Psoas muscle (tissue), 8 donors: Measurements from ENCODE around the gene TCOF1. TPM values are rescaled to one million over a fixed set of nuclear protein-coding genes. Genes with fewer than 3 reads are reported as not detected.

Experiments
- ATAC-seq, 4 donors: fragments of 200-7000 bp; cut with Tn5 transposase; one replicate each; pipeline ENCODE4 v1.9.1; 2020; ENCODE audit warnings: moderate library complexity in 3 of 4, mild to moderate bottlenecking in 2 of 4
- DNase-seq, 2 donors: peaks; one replicate each; pipeline ENCODE4 v3.0.0-alpha.2; 2020
- H3K27ac ChIP-seq: fragments of 200-600 bp; one replicate; pipeline ENCODE4 v1.8.0; 2022
- H3K27me3 ChIP-seq, 3 donors: fragments of 200-600 bp in 1 of 3; one replicate each; pipeline versions ENCODE4 v1.6.1 to v1.8.0; 2013 to 2022; ENCODE audit warnings: low read length in 2 of 3, mild to moderate bottlenecking in 2 of 3, moderate library complexity in 1 of 3; ENCODE audit not compliant: insufficient read depth in 3 of 3
- H3K36me3 ChIP-seq, 2 donors: fragments of 200-600 bp in 1 of 2; one replicate each; pipeline versions ENCODE4 v1.6.1 to v1.8.0; 2013 to 2022; ENCODE audit warnings: low read depth in 1 of 2, mild to moderate bottlenecking in 1 of 2, moderate library complexity in 1 of 2; ENCODE audit not compliant: insufficient read depth in 1 of 2
- H3K4me1 ChIP-seq: fragments of 200-600 bp; one replicate; pipeline ENCODE4 v1.8.0; 2022
- H3K4me3 ChIP-seq: fragments of 200-600 bp; one replicate; pipeline ENCODE4 v1.8.0; 2022; ENCODE audit warnings: mild to moderate bottlenecking
- H3K9me3 ChIP-seq: fragments of 200-600 bp; one replicate; pipeline ENCODE4 v1.8.0; 2022
- WGBS, 3 donors: extraction: QIAGEN DNeasy Blood & Tissue Kit; methylation state at CpG; one replicate each; pipeline versions ENCODE4 v1.1.6 to v1.1.7; 2013; 5-methylcytosine and 5-hydroxymethylcytosine counted together
- intact Hi-C, 2 donors: fragments of 100-400 bp; cut with DNase I; formaldehyde crosslinking; loops; one replicate each; pipeline versions ENCODE4 v1.11.0 to v1.14.2; 2022
- polyA plus RNA-seq, 3 donors: library from polyadenylated mRNA; stranded (reverse); fragments of 200-250 nt; gene quantifications; one replicate each; pipeline ENCODE4 v1.2.3, GENCODE V29; 2013
- total RNA-seq, 4 donors: library from RNA; stranded (reverse); fragmentation: NEBNext Ultra II Directional in 2 of 4; extraction: Animal tissue kit (Norgen Biotek cat#: 25700) in 2 of 4; gene quantifications; one replicate each; pipeline versions ENCODE4 v1.2.1 to v1.2.4, GENCODE V29; 2021 to 2023
- TF ChIP-seq, protein P1 (sequence below): fragments of 200-600 bp; IDR thresholded peaks from one replicate; pipeline ENCODE4 v1.8.0; 2022; ENCODE audit warnings: antibody characterized with exemption
- donor health status: healthy with polysubstance abuse.
- donor health status: DM: no; HTN: no; CAD: no; lungs with moderate emphysema.
- donor health status: Bipolar disorder and iron deficiency.
- donor health status: healthy.
- donor health status: DM: yes; HTN: yes; CAD: no.
- donor health status: DM: no; HTN: no; CAD: no.
- donor health status: DM: no; HTN: no; CAD: no.
- donor health status: DM: yes; HTN: yes; CAD: no.

Gene TCOF1
- total and polyA plus RNA-seq, 7 donors, result 18.3 to 26.7 (median 24.2) TPM

GRCh38 chr5:150321784-150322183 lies 35.7 kb upstream of the TCOF1 start:
- intact Hi-C loops, result no loop called here
- no peak for DNase-seq
- Histone ChIP-seq H3K4me1 (peaks cover 9% of the 10 kb centered on the region), H3K36me3 (no peaks in the 10 kb centered on the region), H3K27ac (no peak overlapping the region), H3K4me3 (no peak overlapping the region), H3K9me3 (no peaks in the 10 kb centered on the region), H3K27me3 (no peaks in the 10 kb centered on the region)
- ATAC-seq, result no peak
- TF ChIP-seq, protein P1, sequence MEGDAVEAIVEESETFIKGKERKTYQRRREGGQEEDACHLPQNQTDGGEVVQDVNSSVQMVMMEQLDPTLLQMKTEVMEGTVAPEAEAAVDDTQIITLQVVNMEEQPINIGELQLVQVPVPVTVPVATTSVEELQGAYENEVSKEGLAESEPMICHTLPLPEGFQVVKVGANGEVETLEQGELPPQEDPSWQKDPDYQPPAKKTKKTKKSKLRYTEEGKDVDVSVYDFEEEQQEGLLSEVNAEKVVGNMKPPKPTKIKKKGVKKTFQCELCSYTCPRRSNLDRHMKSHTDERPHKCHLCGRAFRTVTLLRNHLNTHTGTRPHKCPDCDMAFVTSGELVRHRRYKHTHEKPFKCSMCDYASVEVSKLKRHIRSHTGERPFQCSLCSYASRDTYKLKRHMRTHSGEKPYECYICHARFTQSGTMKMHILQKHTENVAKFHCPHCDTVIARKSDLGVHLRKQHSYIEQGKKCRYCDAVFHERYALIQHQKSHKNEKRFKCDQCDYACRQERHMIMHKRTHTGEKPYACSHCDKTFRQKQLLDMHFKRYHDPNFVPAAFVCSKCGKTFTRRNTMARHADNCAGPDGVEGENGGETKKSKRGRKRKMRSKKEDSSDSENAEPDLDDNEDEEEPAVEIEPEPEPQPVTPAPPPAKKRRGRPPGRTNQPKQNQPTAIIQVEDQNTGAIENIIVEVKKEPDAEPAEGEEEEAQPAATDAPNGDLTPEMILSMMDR, result no peak
- WGBS, 3 donors, result 93 to 97% (median 94%) methylated on average over 1 of the region's 1 CpG

DNA sequence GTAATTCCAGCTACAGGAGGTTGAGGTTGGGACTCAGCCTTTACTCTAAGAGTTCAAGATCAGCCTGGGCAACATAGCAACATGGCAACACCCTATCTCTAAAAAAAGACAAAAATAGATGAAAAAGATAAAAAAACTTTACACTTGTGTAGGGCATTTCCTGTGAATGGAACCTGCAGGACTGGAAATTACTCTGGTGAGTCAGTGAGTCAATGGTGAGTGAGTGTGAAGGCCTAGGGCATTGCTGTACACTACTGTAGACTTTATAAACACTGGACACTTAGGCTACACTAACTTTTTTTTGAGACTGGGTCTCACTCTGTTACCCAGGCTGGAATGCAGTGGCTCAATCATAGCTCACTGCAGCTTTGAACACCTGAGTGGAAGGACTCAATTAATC lies 35.3 kb upstream of the TCOF1 start:
- H3K27me3 ChIP-seq, result no peaks in the 10 kb centered on the region
- H3K36me3 ChIP-seq, result no peaks in the 10 kb centered on the region
- ATAC-seq (no peak), DNase-seq (no peak)
- H3K4me1 ChIP-seq, result peaks cover 9% of the 10 kb centered on the region
- intact Hi-C loops, result no loop called here
- TF ChIP-seq, protein P1, result no peak
- H3K27ac ChIP-seq, result no peak overlapping the region
- no peak overlapping the region for H3K4me3 ChIP-seq
- no peaks in the 10 kb centered on the region for H3K9me3 ChIP-seq

DNA sequence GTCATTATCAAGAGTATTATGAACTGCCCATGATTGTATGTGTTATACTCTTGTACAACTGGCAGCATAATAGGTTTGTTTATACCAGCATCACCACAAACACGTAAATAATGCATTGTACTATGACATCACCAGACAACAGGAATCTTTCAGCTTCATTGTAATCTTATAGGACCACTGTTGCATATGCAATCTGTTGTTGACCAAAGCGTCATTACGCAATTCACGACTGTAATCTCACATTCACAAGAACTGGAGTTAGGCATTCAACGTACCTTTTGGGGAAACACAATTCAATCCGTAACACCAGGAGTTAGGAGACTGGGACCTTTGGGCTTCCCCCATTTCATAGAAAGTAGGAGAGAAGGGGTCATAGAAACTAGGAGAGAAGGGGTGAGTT lies 34.4 kb upstream of the TCOF1 start:
- TF ChIP-seq, protein P1, result no peak
- Histone ChIP-seq H3K27ac (no peak overlapping the region), H3K9me3 (no peaks in the 10 kb centered on the region), H3K4me1 (peaks cover 9% of the 10 kb centered on the region), H3K4me3 (no peak overlapping the region), H3K27me3 (no peaks in the 10 kb centered on the region), H3K36me3 (no peaks in the 10 kb centered on the region)
- intact Hi-C loops, result no loop called here
- WGBS, 3 donors, result 86 to 93% (median 89%) methylated on average over 6 of the region's 6 CpGs
- ATAC-seq (no peak), DNase-seq (no peak)

DNA sequence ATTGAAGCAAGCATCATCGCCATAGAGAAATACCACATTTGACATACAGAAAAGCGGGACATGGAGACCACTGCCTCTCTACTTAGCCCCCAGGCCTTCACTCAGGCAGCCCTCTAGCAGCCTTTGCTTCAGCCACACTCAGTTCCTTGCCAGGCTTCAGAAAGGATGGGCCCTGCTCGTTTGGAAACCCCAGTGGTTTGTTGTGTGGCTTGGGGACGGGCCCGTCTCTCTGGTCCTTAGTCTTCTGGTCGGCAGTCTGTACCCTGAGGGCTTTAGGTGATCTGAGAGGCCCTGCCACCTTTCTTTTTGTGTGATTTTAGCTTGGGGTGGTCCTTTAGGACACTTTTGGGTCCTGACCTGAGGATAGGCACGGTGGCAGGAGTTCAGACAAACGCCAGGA lies 33.7 kb upstream of the TCOF1 start:
- no peak overlapping the region for H3K27ac ChIP-seq
- no peaks in the 10 kb centered on the region for H3K36me3 ChIP-seq
- no peaks in the 10 kb centered on the region for H3K27me3 ChIP-seq
- no peaks in the 10 kb centered on the region for H3K9me3 ChIP-seq
- DNase-seq, result no peak
- ATAC-seq, result no peak
- intact Hi-C loops, result no loop called here
- 69 to 85% (median 77%) methylated on average over 8 of the region's 8 CpGs for WGBS, 3 donors
- no peak overlapping the region for H3K4me3 ChIP-seq
- TF ChIP-seq, protein P1, result no peak
- peaks cover 9% of the 10 kb centered on the region for H3K4me1 ChIP-seq

GRCh38 chr5:150325426-150325825 lies 32.1 kb upstream of the TCOF1 start:
- no peak for DNase-seq
- H3K36me3 ChIP-seq, result no peaks in the 10 kb centered on the region

More at GRCh38 chr5:150325426-150325825, 32.1 kb upstream of the TCOF1 start:
- Histone ChIP-seq H3K4me3 (no peak overlapping the region), H3K9me3 (no peaks in the 10 kb centered on the region), H3K4me1 (no peaks in the 10 kb centered on the region), H3K27ac (no peak overlapping the region), H3K27me3 (no peaks in the 10 kb centered on the region)
- no peak for ATAC-seq
- TF ChIP-seq, protein P1, result no peak
- intact Hi-C loops, result no loop called here
- WGBS, 3 donors, result 73 to 91% (median 82%) methylated on average over 4 of the region's 4 CpGs
